Neuronal stem cell (in vitro differentiated cells): ENCODE measurements around the gene WDTC1.
A peak's percentile ranks its signal among the peaks of the same experiment; 100 is the strongest.

Experiments
- DNase-seq: peaks from one replicate; pipeline ENCODE4 v3.0.0-alpha.2; 2013; ENCODE audit warnings: low spot score
- H2AFZ ChIP-seq: one replicate; pipeline ENCODE4 v1.6.1; 2013; ENCODE audit warnings: mild to moderate bottlenecking, low read length, inconsistent platforms
- H2AK5ac ChIP-seq: 2 replicates; pipeline ENCODE4 v1.6.1; 2013; ENCODE audit warnings: low read depth, mild to moderate bottlenecking, inconsistent platforms, low read length, moderate library complexity, mixed read lengths
- H2BK120ac ChIP-seq: 2 replicates; pipeline ENCODE4 v1.6.1; 2013; ENCODE audit warnings: low read depth, mild to moderate bottlenecking, inconsistent platforms, low read length, moderate library complexity, mixed read lengths
- H2BK12ac ChIP-seq: one replicate; pipeline ENCODE4 v1.6.1; 2013; ENCODE audit warnings: low read length, inconsistent platforms
- H2BK15ac ChIP-seq: 2 replicates; pipeline ENCODE4 v1.6.1; 2013; ENCODE audit warnings: mild to moderate bottlenecking, low read length, inconsistent platforms, mixed read lengths
- H2BK5ac ChIP-seq: one replicate; pipeline ENCODE4 v1.6.1; 2013; ENCODE audit warnings: inconsistent platforms, mild to moderate bottlenecking, low read length, moderate library complexity
- H3K14ac ChIP-seq: one replicate; pipeline ENCODE4 v1.6.1; 2013; ENCODE audit warnings: low read length, inconsistent platforms
- H3K18ac ChIP-seq: 2 replicates; pipeline ENCODE4 v1.6.1; 2013; ENCODE audit warnings: low read length, inconsistent platforms
- H3K23ac ChIP-seq: 2 replicates; pipeline ENCODE4 v1.6.1; 2013; ENCODE audit warnings: low read depth, mild to moderate bottlenecking, mixed read lengths, low read length, inconsistent platforms; ENCODE audit not compliant: poor library complexity
- H3K27ac ChIP-seq: replicated peaks from 3 replicates; pipeline ENCODE4 v1.5.1; 2013; ENCODE audit warnings: low read length, inconsistent platforms
- H3K27me3 ChIP-seq, 3 experiments: 2 replicates each; pipeline ENCODE4 v1.6.1; 2013; ENCODE audit warnings: low read length in 3 of 3, mild to moderate bottlenecking in 2 of 3, inconsistent platforms in 1 of 3, low read depth in 1 of 3, mixed read lengths in 1 of 3, moderate library complexity in 1 of 3; ENCODE audit not compliant: control insufficient read depth in 3 of 3, insufficient read depth in 3 of 3
- H3K36me3 ChIP-seq, 2 donors: replicated peaks in 1 of 2; 2 replicates each; pipeline ENCODE4 v1.6.1; 2013; ENCODE audit warnings: low read length in 2 of 2; ENCODE audit not compliant: control insufficient read depth in 2 of 2, insufficient read depth in 2 of 2
- H3K4ac ChIP-seq: 2 replicates; pipeline ENCODE4 v1.6.1; 2013; ENCODE audit warnings: inconsistent platforms, mild to moderate bottlenecking, low read length, moderate library complexity
- H3K4me1 ChIP-seq, 2 donors: 1 replicate in 1 of 2; 2 replicates in 1 of 2; pipeline ENCODE4 v1.6.1; 2013; ENCODE audit warnings: low read length in 2 of 2, low read depth in 1 of 2; ENCODE audit not compliant: control insufficient read depth in 2 of 2, insufficient read depth in 1 of 2
- H3K4me2 ChIP-seq: one replicate; pipeline ENCODE4 v1.6.1; 2013; ENCODE audit warnings: mild to moderate bottlenecking, low read length, inconsistent platforms; ENCODE audit not compliant: insufficient read depth, poor library complexity, severe bottlenecking
- H3K4me3 ChIP-seq, 2 donors: 2 replicates each; pipeline ENCODE4 v1.5.1; 2013; ENCODE audit warnings: low read length in 2 of 2, mild to moderate bottlenecking in 2 of 2, inconsistent platforms in 1 of 2, moderate library complexity in 1 of 2
- H3K79me1 ChIP-seq: one replicate; pipeline ENCODE4 v1.6.1; 2013; ENCODE audit warnings: low read depth, mild to moderate bottlenecking, inconsistent platforms, low read length, moderate library complexity
- H3K9ac ChIP-seq: one replicate; pipeline ENCODE4 v1.6.1; 2013; ENCODE audit warnings: mild to moderate bottlenecking, low read depth, low read length, inconsistent platforms; ENCODE audit not compliant: poor library complexity
- H3K9me3 ChIP-seq, 2 donors: replicated peaks in 1 of 2; 2 replicates each; pipeline versions ENCODE3 to v1.6.1; 2013; ENCODE audit warnings: low read length in 2 of 2, mild to moderate bottlenecking in 2 of 2, inconsistent platforms in 1 of 2, low read depth in 1 of 2, mixed read lengths in 1 of 2, moderate library complexity in 1 of 2; ENCODE audit not compliant: control insufficient read depth in 2 of 2, insufficient read depth in 1 of 2
- H4K8ac ChIP-seq: one replicate; pipeline ENCODE4 v1.6.1; 2013; ENCODE audit warnings: low read depth, mild to moderate bottlenecking, inconsistent platforms, low read length, moderate library complexity
- H4K91ac ChIP-seq: one replicate; pipeline ENCODE4 v1.6.1; 2013; ENCODE audit warnings: low read length, low read depth, mild to moderate bottlenecking, inconsistent platforms; ENCODE audit not compliant: poor library complexity
- WGBS, 2 donors: extraction: QIAGEN DNeasy Blood & Tissue Kit; methylation state at CpG; one replicate each; pipeline ENCODE4 v1.1.7; 2013; ENCODE audit warnings: missing lambda C conversion rate in 2 of 2, mixed read lengths in 1 of 2; ENCODE audit not compliant: insufficient read length in 2 of 2, insufficient replicate concordance in 1 of 2; ENCODE audit errors: extremely low coverage in 2 of 2; 5-methylcytosine and 5-hydroxymethylcytosine counted together

The WDTC1 gene

DNA sequence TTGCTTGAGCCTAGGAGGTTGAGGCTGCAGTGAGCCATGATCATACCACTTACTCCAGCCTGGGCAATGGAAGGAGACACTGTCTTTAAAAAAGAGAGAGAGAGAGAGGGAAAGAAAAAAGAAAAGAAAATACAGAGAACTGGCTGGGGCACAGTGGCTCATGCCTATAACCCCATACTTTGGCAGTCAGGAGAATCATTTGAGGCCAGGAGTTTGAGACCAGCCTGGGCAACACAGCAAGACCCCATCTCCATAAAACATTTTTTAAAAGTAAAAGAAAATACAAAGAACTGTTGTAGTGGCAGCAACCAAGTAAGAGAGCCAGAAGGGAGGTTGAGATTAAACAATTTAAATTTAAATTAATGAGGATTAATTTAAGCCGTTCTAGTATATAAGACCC is 39.8 kb downstream of the WDTC1 start:
- no CpG with 5 or more reads among the region's 1 CpG for WGBS, 2 donors

GRCh38 chr1:27275696-27276095 is 41.3 kb downstream of the WDTC1 start:
- H3K27me3 ChIP-seq, result no peaks in the 10 kb centered on the region
- H4K8ac ChIP-seq, result no peak overlapping the region
- no peak for DNase-seq
- no peak overlapping the region for H3K18ac ChIP-seq
- no peaks in the 10 kb centered on the region for H3K79me1 ChIP-seq
- no peak overlapping the region for H2BK120ac ChIP-seq
- H3K14ac ChIP-seq, result no peak overlapping the region
- H4K91ac ChIP-seq, result no peak overlapping the region
- H2BK5ac ChIP-seq, result no peak overlapping the region
- no peak overlapping the region for H2BK12ac ChIP-seq
- peaks cover 4 to 13% of the 10 kb centered on the region in 2 donors for H3K9me3 ChIP-seq
- no peak overlapping the region for H2AFZ ChIP-seq
- no peak overlapping the region for H3K4ac ChIP-seq
- no peaks in the 10 kb centered on the region for H3K4me1 ChIP-seq
- no peak overlapping the region for H3K4me2 ChIP-seq
- no peak overlapping the region for H3K9ac ChIP-seq
- no peak overlapping the region for H3K27ac ChIP-seq
- no peak overlapping the region for H2BK15ac ChIP-seq
- H2AK5ac ChIP-seq, result no peak overlapping the region
- no peaks in the 10 kb centered on the region for H3K36me3 ChIP-seq
- H3K4me3 ChIP-seq, result no peak overlapping the region
- no peak overlapping the region for H3K23ac ChIP-seq
- WGBS, 2 donors, result no CpG with 5 or more reads among the region's 3 CpGs

More for the DNA sequence above, 39.8 kb downstream of the WDTC1 start:
- Histone ChIP-seq H3K4ac (no peak overlapping the region), H2AK5ac (no peak overlapping the region), H3K27ac (no peak overlapping the region), H3K4me3 (no peak overlapping the region), H3K4me2 (no peak overlapping the region), H3K79me1 (peaks cover 2% of the 10 kb centered on the region), H3K27me3 (no peaks in the 10 kb centered on the region), H3K9ac (no peak overlapping the region), H2BK5ac (no peak overlapping the region), H2AFZ (no peak overlapping the region), H2BK12ac (no peak overlapping the region), H2BK120ac (no peak overlapping the region), H3K14ac (no peak overlapping the region), H3K9me3 (peaks cover 4 to 13% of the 10 kb centered on the region in 2 donors), H4K8ac (no peak overlapping the region), H3K4me1 (no peaks in the 10 kb centered on the region), H4K91ac (no peak overlapping the region), H3K18ac (no peak overlapping the region), H3K36me3 (no peaks in the 10 kb centered on the region), H2BK15ac (no peak overlapping the region), H3K23ac (no peak overlapping the region)
- DNase-seq, result no peak

GRCh38 chr1:27284425-27285273 is 50.2 kb downstream of the WDTC1 start:
- Histone ChIP-seq H2BK5ac (no peak overlapping the region), H3K23ac (no peak overlapping the region), H3K9ac (no peak overlapping the region), H3K4ac (no peak overlapping the region), H3K79me1 (no peaks in the 10 kb centered on the region), H2BK12ac (no peak overlapping the region), H3K4me3 (no peak overlapping the region), H3K27ac (no peak overlapping the region), H4K91ac (no peak overlapping the region), H2AFZ (no peak overlapping the region), H3K18ac (no peak overlapping the region), H3K36me3 (peaks cover 5 to 15% of the 10 kb centered on the region in 2 donors), H3K4me2 (no peak overlapping the region), H2BK120ac (no peak overlapping the region), H4K8ac (no peak overlapping the region), H2BK15ac (no peak overlapping the region), H3K14ac (no peak overlapping the region), H3K9me3 (no peaks in the 10 kb centered on the region), H2AK5ac (no peak overlapping the region), H3K27me3 (no peaks in the 10 kb centered on the region), H3K4me1 (peaks cover 0 to 7% of the 10 kb centered on the region in 2 donors)
- peak; percentile 76 for DNase-seq
- no CpG with 5 or more reads among the region's 11 CpGs for WGBS, 2 donors

- Histone ChIP-seq H3K27ac (no peak overlapping the region), H2BK120ac (no peak overlapping the region), H3K4me3 (no peak overlapping the region), H2AK5ac (no peak overlapping the region), H2BK12ac (no peak overlapping the region), H3K4me2 (no peak overlapping the region), H3K4me1 (peaks cover 0 to 7% of the 10 kb centered on the region in 2 donors), H2AFZ (no peak overlapping the region), H3K9me3 (no peaks in the 10 kb centered on the region), H3K36me3 (peaks cover 5 to 15% of the 10 kb centered on the region in 2 donors), H3K79me1 (no peaks in the 10 kb centered on the region), H3K23ac (no peak overlapping the region), H2BK5ac (no peak overlapping the region), H2BK15ac (no peak overlapping the region), H3K4ac (no peak overlapping the region), H4K91ac (no peak overlapping the region), H3K27me3 (no peaks in the 10 kb centered on the region), H3K18ac (no peak overlapping the region), H3K9ac (no peak overlapping the region), H3K14ac (no peak overlapping the region), H4K8ac (no peak overlapping the region)
- DNase-seq, result no peak
- WGBS, 2 donors, result no CpG with 5 or more reads among the region's 2 CpGs
Measured at GRCh38 chr1:27285274-27285660, 50.8 kb downstream of the WDTC1 start.
